Hypothalamus (tissue), 51 donors: ENCODE data around the gene ANKS1B.

Experiments used
- DNase-seq, 51 donors: peaks; one replicate each; lab custom pipeline; 2025; lab: John Stamatoyannopoulos, UW

ANKS1B gene

GRCh38 chr12:98814254-98814653 is 1170.5 kb downstream of the ANKS1B start:
- peak in 1 of 51 donors; percentile 19 for DNase-seq

- no peak for DNase-seq
These were observed 1172.5 kb downstream of the ANKS1B start for GRCh38 chr12:98812225-98812624.

- peak in 2 of 51 donors; percentile 11 to 27 for DNase-seq
These were observed 1176.4 kb downstream of the ANKS1B start for GRCh38 chr12:98808243-98808875.

- DNase-seq = no peak
These were observed 1177.5 kb downstream of the ANKS1B start for GRCh38 chr12:98807187-98807586.

GRCh38 chr12:98803468-98804209 is 1181.1 kb downstream of the ANKS1B start:
- DNase-seq = no peak

GRCh38 chr12:98799822-98800221 is 1184.9 kb downstream of the ANKS1B start:
- DNase-seq = no peak

- no peak for DNase-seq
These were observed 1185.5 kb downstream of the ANKS1B start for GRCh38 chr12:98799146-98799810.

GRCh38 chr12:98797200-98797599 is 1187.5 kb downstream of the ANKS1B start:
- no peak for DNase-seq

GRCh38 chr12:98796745-98797144 is 1188.0 kb downstream of the ANKS1B start:
- no peak for DNase-seq

- no peak for DNase-seq
These were observed 1191.6 kb downstream of the ANKS1B start for GRCh38 chr12:98793121-98793520.

- DNase-seq = no peak
These were observed 1193.3 kb downstream of the ANKS1B start for GRCh38 chr12:98791406-98791805.

GRCh38 chr12:98788396-98788795 is 1196.3 kb downstream of the ANKS1B start:
- DNase-seq = no peak

GRCh38 chr12:98786653-98787052 is 1198.1 kb downstream of the ANKS1B start:
- peak in 3 of 51 donors; percentile 9 to 10 (median 9) for DNase-seq

GRCh38 chr12:98783420-98783819 is 1201.3 kb downstream of the ANKS1B start:
- DNase-seq = no peak

- DNase-seq = no peak
These were observed 1204.5 kb downstream of the ANKS1B start for GRCh38 chr12:98780261-98780660.

GRCh38 chr12:98772818-98773217 is 1211.9 kb downstream of the ANKS1B start:
- no peak for DNase-seq

GRCh38 chr12:98771811-98772752 is 1212.7 kb downstream of the ANKS1B start:
- no peak for DNase-seq

- no peak for DNase-seq
These were observed 1214.5 kb downstream of the ANKS1B start for GRCh38 chr12:98770230-98770629.

- DNase-seq = no peak
These were observed 1215.7 kb downstream of the ANKS1B start for GRCh38 chr12:98769068-98769467.

GRCh38 chr12:98767248-98767647 is 1217.5 kb downstream of the ANKS1B start:
- DNase-seq = peak in 1 of 51 donors; percentile 10

GRCh38 chr12:98763656-98764055 is 1221.1 kb downstream of the ANKS1B start:
- no peak for DNase-seq
